Breast epithelium (tissue), 4 donors: Measurements from ENCODE around the gene LRRC59. TPM values are rescaled to one million over a fixed set of nuclear protein-coding genes. Genes with fewer than 3 reads are reported as not detected.

Source experiments
- DNase-seq, 2 donors: peaks; one replicate each; pipeline ENCODE4 v3.0.0-alpha.2; 2019; ENCODE audit warnings: low spot score in 2 of 2
- H3K27ac ChIP-seq, 2 donors: fragments of 200-600 bp; sonication (generic) in 1 of 2; one replicate each; pipeline ENCODE4 v1.5.1; 2016 to 2019; ENCODE audit warnings: mild to moderate bottlenecking in 1 of 2
- H3K27me3 ChIP-seq, 2 donors: fragments of 200-600 bp; sonication (generic) in 1 of 2; one replicate each; pipeline versions ENCODE4 v1.5.1 to v1.6.0; 2017 to 2019; ENCODE audit warnings: control low read depth in 1 of 2, mild to moderate bottlenecking in 1 of 2
- H3K36me3 ChIP-seq: fragments of 200-600 bp; one replicate; pipeline ENCODE4 v1.5.1; 2019
- H3K4me1 ChIP-seq, 2 donors: fragments of 200-600 bp; sonication (generic); one replicate each; pipeline ENCODE4 v1.5.1; 2016 to 2019; ENCODE audit warnings: control low read depth in 1 of 2
- H3K4me3 ChIP-seq, 3 donors: fragments of 200-600 bp; sonication (generic); 1 replicate in 2 of 3; 2 replicates in 1 of 3; pipeline ENCODE4 v1.5.1; 2016 to 2019; ENCODE audit warnings: mild to moderate bottlenecking in 3 of 3, moderate library complexity in 2 of 3
- H3K9me3 ChIP-seq, 2 donors: fragments of 200-600 bp; sonication (generic) in 1 of 2; one replicate each; pipeline ENCODE4 v1.5.1; 2016 to 2019; ENCODE audit warnings: control low read depth in 1 of 2
- CTCF ChIP-seq, 3 donors: fragments of 450-650 bp; IDR thresholded peaks; one replicate each; pipeline ENCODE4 v1.5.1; 2016 to 2017; ENCODE audit warnings: antibody characterized with exemption in 3 of 3, mild to moderate bottlenecking in 3 of 3, moderate library complexity in 3 of 3
- POLR2A ChIP-seq: fragments of 450-650 bp; IDR thresholded peaks from one replicate; pipeline ENCODE4 v1.6.1; 2016; ENCODE audit warnings: antibody characterized with exemption, mild to moderate bottlenecking, moderate library complexity
- POLR2AphosphoS5 ChIP-seq, 3 donors: sonication (generic); formaldehyde crosslinking; IDR thresholded peaks; one replicate each; pipeline ENCODE4 v1.6.1; 2017; ENCODE audit warnings: antibody characterized with exemption in 3 of 3
- intact Hi-C: fragments of 100-400 bp; cut with DNase I; formaldehyde crosslinking; loops from one replicate; pipeline ENCODE4 v1.15.1; 2023; ENCODE audit warnings: low total_unique reads
- total RNA-seq, 3 donors: library from RNA; depleted of rRNA; stranded (reverse); fragments of >200 nt; gene quantifications; one replicate each; pipeline ENCODE4 v1.1.0, GENCODE V29; 2016

LRRC59 gene
- total RNA-seq, 3 donors from 2014 or later: 42.1 to 72.8 (median 54.0) TPM

- TF ChIP-seq POLR2AphosphoS5 (IDR thresholded peaks at IDR 0.05) (no peak), CTCF (IDR thresholded peaks at IDR 0.05) (no peak), POLR2A (no peak)
- intact Hi-C loops: no loop called here
- Histone ChIP-seq H3K4me1 (peaks cover 6 to 10% of the 10 kb centered on the region in 2 donors), H3K27ac (peak overlapping the region; percentile 86 to 91), H3K4me3 (no peak overlapping the region), H3K9me3 (no peaks in the 10 kb centered on the region), H3K36me3 (no peaks in the 10 kb centered on the region), H3K27me3 (no peaks in the 10 kb centered on the region)
- DNase-seq: no peak
Observed at GRCh38 chr17:50424246-50424995, 27.1 kb upstream of the LRRC59 start.

- DNase-seq: peak in 1 of 2 donors; percentile 72
- Histone ChIP-seq H3K9me3 (no peaks in the 10 kb centered on the region), H3K27me3 (no peaks in the 10 kb centered on the region), H3K36me3 (no peaks in the 10 kb centered on the region), H3K4me3 (no peak overlapping the region), H3K4me1 (peaks cover 6 to 10% of the 10 kb centered on the region in 2 donors), H3K27ac (peak overlapping the region in 1 of 2 donors; percentile 91)
- TF ChIP-seq POLR2A (no peak), POLR2AphosphoS5 (IDR thresholded peaks at IDR 0.05) (peak in 1 of 3 donors; percentile 42), CTCF (IDR thresholded peaks at IDR 0.05) (no peak)
- intact Hi-C loops: no loop called here
Observed at GRCh38 chr17:50423553-50424159, 26.3 kb upstream of the LRRC59 start.

GRCh38 chr17:50422738-50423137, 25.4 kb upstream of the LRRC59 start:
- Histone ChIP-seq H3K27ac (peak overlapping the region in 1 of 2 donors; percentile 17), H3K4me1 (peaks cover 4 to 6% of the 10 kb centered on the region in 2 donors), H3K27me3 (no peaks in the 10 kb centered on the region), H3K36me3 (no peaks in the 10 kb centered on the region), H3K9me3 (no peaks in the 10 kb centered on the region), H3K4me3 (no peak overlapping the region)
- no peak for DNase-seq
- intact Hi-C loops: no loop called here
- TF ChIP-seq POLR2AphosphoS5 (IDR thresholded peaks at IDR 0.05) (no peak), POLR2A (no peak), CTCF (IDR thresholded peaks at IDR 0.05) (no peak)

GRCh38 chr17:50421308-50422051, 24.2 kb upstream of the LRRC59 start:
- no peak for DNase-seq
- H3K27ac ChIP-seq: peak overlapping the region; percentile 28 to 61
- TF ChIP-seq CTCF (IDR thresholded peaks at IDR 0.05) (no peak), POLR2A (no peak), POLR2AphosphoS5 (IDR thresholded peaks at IDR 0.05) (no peak)
- H3K9me3 ChIP-seq: no peaks in the 10 kb centered on the region
- intact Hi-C loops: no loop called here
- no peaks in the 10 kb centered on the region for H3K27me3 ChIP-seq
- peaks cover 0 to 4% of the 10 kb centered on the region in 2 donors for H3K4me1 ChIP-seq
- peak overlapping the region in 2 of 3 donors; percentile 25 to 36 for H3K4me3 ChIP-seq
- no peaks in the 10 kb centered on the region for H3K36me3 ChIP-seq
